GM10266 (cell line): ENCODE data around the gene UBALD2.
A peak's percentile ranks its signal among the peaks of the same experiment; 100 is the strongest.
"Not testable (repeated sequence)": the region's sequence is repeated elsewhere in the genome, so short reads cannot be mapped to it uniquely, and the experiment has no call there.

Experiments
- DNase-seq: peaks from one replicate; pipeline ENCODE4 v3.0.0; 2012; ENCODE audit errors: extremely low spot score
- CTCF ChIP-seq: IDR thresholded peaks from 2 replicates; pipeline ENCODE4 v1.5.1; 2012; ENCODE audit warnings: mild to moderate bottlenecking, low read depth; ENCODE audit not compliant: control insufficient read depth, insufficient read depth; ENCODE audit errors: missing control alignments

Gene UBALD2

GRCh38 chr17:76253841-76254240, 11.3 kb upstream of the UBALD2 start:
- no peak for TF ChIP-seq CTCF
- DNase-seq = no peak

GRCh38 chr17:76254275-76254674, 10.9 kb upstream of the UBALD2 start:
- TF ChIP-seq CTCF = no peak

GRCh38 chr17:76255801-76256429, 9.2 kb upstream of the UBALD2 start:
- no peak for TF ChIP-seq CTCF
- DNase-seq = no peak

More at GRCh38 chr17:76254275-76254674, 10.9 kb upstream of the UBALD2 start:
- DNase-seq = no peak

- not testable (repeated sequence) for DNase-seq
Measured at GRCh38 chr17:76256430-76257050, 8.6 kb upstream of the UBALD2 start.

DNA sequence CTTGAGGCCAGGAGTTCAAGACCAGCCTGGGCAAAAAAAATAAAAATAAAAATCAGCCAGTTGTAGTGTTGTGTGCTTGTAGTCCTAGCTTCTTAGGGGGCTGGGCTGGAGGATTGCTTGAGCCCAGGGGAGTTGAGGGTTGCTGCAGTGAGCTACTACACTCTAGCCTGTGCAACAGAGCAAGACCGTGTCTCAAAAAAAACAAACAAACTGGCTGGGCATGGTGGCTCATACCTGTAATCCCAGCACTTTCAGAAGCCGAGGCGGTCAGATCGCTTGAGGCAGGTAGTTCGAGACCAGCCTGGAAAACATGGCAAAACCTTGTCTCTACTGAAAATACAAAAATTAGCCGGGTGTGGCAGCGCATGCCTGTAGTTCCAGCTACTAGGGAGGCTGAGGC, 4.9 kb upstream of the UBALD2 start:
- no peak for TF ChIP-seq CTCF
- DNase-seq = no peak

DNA sequence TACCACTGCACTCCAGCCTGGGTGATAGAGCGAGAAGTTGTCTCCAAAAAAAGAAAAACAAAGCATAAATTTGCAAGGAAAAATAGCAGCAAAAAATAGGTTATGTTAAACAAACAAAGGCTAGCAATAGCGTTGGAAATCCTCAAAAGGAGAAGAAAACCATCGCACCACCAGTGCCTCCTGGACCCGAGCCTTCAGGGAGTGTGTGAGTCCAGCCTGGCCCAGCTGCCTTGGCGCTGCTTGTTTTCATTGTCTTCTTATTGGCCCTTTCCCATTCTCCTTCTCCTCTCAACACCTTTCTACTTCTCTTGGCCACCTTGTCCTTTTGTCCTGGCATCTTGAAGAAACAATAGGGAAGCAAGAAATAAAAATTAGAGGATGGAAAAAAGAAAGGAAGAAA, 4.5 kb upstream of the UBALD2 start:
- no peak for DNase-seq
- TF ChIP-seq CTCF = no peak

DNA sequence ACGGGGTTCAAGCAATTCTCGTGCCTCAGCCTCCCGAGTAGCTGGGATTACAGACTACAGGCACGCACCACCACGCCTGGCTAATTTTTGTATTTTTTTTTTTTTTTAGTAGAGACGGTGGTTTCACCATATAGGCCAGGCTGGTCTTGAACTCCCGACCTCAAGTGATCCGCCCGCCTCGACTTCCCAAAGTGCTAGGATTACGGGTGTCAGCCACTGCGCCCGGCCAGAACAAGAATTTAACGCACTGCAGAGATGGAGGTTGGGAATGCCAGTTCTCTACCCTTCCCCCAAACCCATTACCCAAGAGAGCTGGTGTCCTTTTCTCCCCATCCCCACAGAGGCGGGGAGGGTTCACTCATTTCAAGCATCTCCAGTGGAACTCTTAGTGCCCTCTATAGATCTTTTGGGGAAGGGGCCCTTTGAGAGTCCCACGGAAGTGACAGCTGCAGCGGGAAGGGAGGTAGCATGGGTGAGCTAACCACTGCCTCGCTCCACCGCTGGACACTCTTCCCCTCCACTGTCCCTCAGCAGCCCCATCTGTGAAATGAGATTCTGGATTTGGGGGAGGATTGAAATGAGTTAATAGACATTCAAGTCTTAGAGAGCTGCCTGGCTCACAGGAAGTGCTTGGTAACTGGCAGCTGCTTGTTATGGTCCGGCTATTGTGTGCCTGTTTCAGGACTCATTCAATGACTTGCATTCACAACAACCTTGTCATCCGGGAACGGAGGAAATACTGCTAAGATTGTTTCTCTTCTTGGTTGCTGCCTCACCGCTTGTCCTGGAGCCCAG, 3.5 kb upstream of the UBALD2 start:
- TF ChIP-seq CTCF = no peak
- DNase-seq = peak; percentile 62
